ENCODE data around the gene LEMD2. TPM values are rescaled to one million over a fixed set of nuclear protein-coding genes. Genes with fewer than 3 reads are reported as not detected.

Gene LEMD2
- polyA plus RNA-seq, 3 donors: 11.4 to 59.5 (median 13.8) TPM

- no peak overlapping the region for H3K4me2 ChIP-seq (replicated peaks; ENCODE audit: extremely low read depth, low read length, poor library complexity, severe bottlenecking)
- Mint-ChIP-seq H3K4me1 (no peaks in the 10 kb centered on the region), H3K36me3 (no peaks in the 10 kb centered on the region), H3K9me3 (no peaks in the 10 kb centered on the region), H3K27ac (no peak overlapping the region), H3K27me3 (ENCODE audit: low read depth in 3 of 3) (peaks cover 11 to 20% (median 18%) of the 10 kb centered on the region in 3 donors), H3K4me3 (no peak overlapping the region)
- H3K79me2 ChIP-seq (ENCODE audit: insufficient read depth, low read length): no peaks in the 10 kb centered on the region
- no peak overlapping the region for H3K4me3 ChIP-seq (replicated peaks in 1 of 3; ENCODE audit: low read depth in 2 of 3, low read length in 3 of 3)
- no peak overlapping the region for H2AFZ ChIP-seq (ENCODE audit: insufficient read depth, low read depth, low read length, poor library complexity, severe bottlenecking)
- peaks cover 0 to 6% of the 10 kb centered on the region in 2 donors for H3K27me3 ChIP-seq (ENCODE audit: control insufficient read depth in 2 of 2, insufficient read depth in 2 of 2, low read length in 2 of 2)
- no peak overlapping the region for H3K27ac ChIP-seq (ENCODE audit: low read depth in 1 of 2, low read length in 2 of 2)
- intact Hi-C loops (cut with micrococcal nuclease): no loop called here
- H3K9me3 ChIP-seq (replicated peaks in 1 of 2; ENCODE audit: control insufficient read depth in 1 of 2, insufficient read depth in 1 of 2, low read length in 2 of 2): no peaks in the 10 kb centered on the region
- no peak for TF ChIP-seq CTCF (IDR thresholded peaks at IDR 0.05)
- WGBS (ENCODE audit: insufficient coverage): 96% methylated on average over 14 of the region's 15 CpGs
- H3K36me3 ChIP-seq (replicated peaks in 1 of 2; ENCODE audit: control insufficient read depth in 1 of 2, insufficient read depth in 2 of 2, low read length in 2 of 2): no peaks in the 10 kb centered on the region
- no peaks in the 10 kb centered on the region for H3K4me1 ChIP-seq (ENCODE audit: control insufficient read depth in 1 of 2, insufficient read depth in 2 of 2, low read length in 2 of 2)
- no peak overlapping the region for H3K9ac ChIP-seq (ENCODE audit: insufficient read depth, low read length, poor library complexity, severe bottlenecking)
- no peaks in the 10 kb centered on the region for H4K20me1 ChIP-seq (ENCODE audit: insufficient read depth, low read length)
- no peak for DNase-seq
Observed at GRCh38 chr6:33726696-33727095, 62.2 kb downstream of the LEMD2 start.

GRCh38 chr6:33725891-33726673, 62.8 kb downstream of the LEMD2 start:
- Histone ChIP-seq H3K4me1 (ENCODE audit: control insufficient read depth in 1 of 2, insufficient read depth in 2 of 2, low read length in 2 of 2) (no peaks in the 10 kb centered on the region), H3K27me3 (ENCODE audit: control insufficient read depth in 2 of 2, insufficient read depth in 2 of 2, low read length in 2 of 2) (peaks cover 0 to 6% of the 10 kb centered on the region in 2 donors), H3K9ac (ENCODE audit: insufficient read depth, low read length, poor library complexity, severe bottlenecking) (no peak overlapping the region), H3K4me2 (replicated peaks; ENCODE audit: extremely low read depth, low read length, poor library complexity, severe bottlenecking) (no peak overlapping the region), H3K36me3 (replicated peaks in 1 of 2; ENCODE audit: control insufficient read depth in 1 of 2, insufficient read depth in 2 of 2, low read length in 2 of 2) (no peaks in the 10 kb centered on the region), H4K20me1 (ENCODE audit: insufficient read depth, low read length) (no peaks in the 10 kb centered on the region), H3K27ac (ENCODE audit: low read depth in 1 of 2, low read length in 2 of 2) (no peak overlapping the region), H2AFZ (ENCODE audit: insufficient read depth, low read depth, low read length, poor library complexity, severe bottlenecking) (no peak overlapping the region), H3K4me3 (replicated peaks in 1 of 3; ENCODE audit: low read depth in 2 of 3, low read length in 3 of 3) (no peak overlapping the region), H3K79me2 (ENCODE audit: insufficient read depth, low read length) (no peaks in the 10 kb centered on the region), H3K9me3 (replicated peaks in 1 of 2; ENCODE audit: control insufficient read depth in 1 of 2, insufficient read depth in 1 of 2, low read length in 2 of 2) (no peaks in the 10 kb centered on the region)
- no peak overlapping the region for H3K4me3 Mint-ChIP-seq
- intact Hi-C loops (cut with micrococcal nuclease): no loop called here
- H3K9me3 Mint-ChIP-seq: no peaks in the 10 kb centered on the region
- peak overlapping the region in 1 of 7 donors; percentile 28 for H3K27ac Mint-ChIP-seq
- no peak for DNase-seq
- WGBS (ENCODE audit: insufficient coverage): 98% methylated on average over 5 of the region's 7 CpGs
- no peaks in the 10 kb centered on the region for H3K4me1 Mint-ChIP-seq
- H3K27me3 Mint-ChIP-seq (ENCODE audit: low read depth in 3 of 3): peaks cover 11 to 21% (median 18%) of the 10 kb centered on the region in 3 donors
- no peaks in the 10 kb centered on the region for H3K36me3 Mint-ChIP-seq
- no peak for TF ChIP-seq CTCF (IDR thresholded peaks at IDR 0.05)

Measured in CD14-positive monocyte (primary cell).